H1 (cell line): ENCODE measurements around the gene KDM8.

Experiments used
- MAX ChIP-seq: IDR thresholded peaks from 2 replicates; pipeline ENCODE4 v1.6.1; 2012; ENCODE audit warnings: inconsistent platforms
- POLR2AphosphoS5 ChIP-seq: IDR thresholded peaks from 2 replicates; pipeline ENCODE4 v1.6.1; 2011; ENCODE audit warnings: low read depth, low read length
- RXRA ChIP-seq: IDR thresholded peaks from 2 replicates; pipeline ENCODE4 v1.6.1; 2011; ENCODE audit warnings: low read depth, mild to moderate bottlenecking, low read length, moderate library complexity; ENCODE audit not compliant: insufficient read depth
- TEAD4 ChIP-seq: IDR thresholded peaks from 2 replicates; pipeline ENCODE4 v1.6.1; 2012; ENCODE audit warnings: low read depth, low read length, inconsistent platforms, mixed read lengths

- TF ChIP-seq TEAD4 (no peak), POLR2AphosphoS5 (no peak), RXRA (no peak), MAX (no peak)
Observed at GRCh38 chr16:27253526-27253930, 50.2 kb downstream of the KDM8 start.
